Urinary bladder (tissue), 4 donors: Measurements from ENCODE around the gene SRP9. TPM values are rescaled to one million over a fixed set of nuclear protein-coding genes. Genes with fewer than 3 reads are reported as not detected.
A peak's percentile ranks its signal among the peaks of the same experiment; 100 is the strongest.

Experiments
- DNase-seq: peaks from one replicate; pipeline ENCODE4 v3.0.0-alpha.2; 2015; ENCODE audit errors: extremely low spot score
- H3K27ac ChIP-seq: one replicate; pipeline ENCODE4 v1.5.1; 2013; ENCODE audit warnings: low read depth, mild to moderate bottlenecking, moderate library complexity
- H3K36me3 ChIP-seq: one replicate; pipeline ENCODE4 v1.6.1; 2013; ENCODE audit warnings: mild to moderate bottlenecking, moderate library complexity; ENCODE audit not compliant: insufficient read depth
- H3K4me1 ChIP-seq: one replicate; pipeline ENCODE4 v1.6.1; 2013; ENCODE audit warnings: mild to moderate bottlenecking, moderate library complexity; ENCODE audit not compliant: insufficient read depth
- H3K4me3 ChIP-seq: one replicate; pipeline ENCODE4 v1.5.1; 2013; ENCODE audit warnings: low read depth, low read length
- WGBS: extraction: QIAGEN DNeasy Blood & Tissue Kit; methylation state at CpG from one replicate; pipeline ENCODE4 v1.1.7; 2013; 5-methylcytosine and 5-hydroxymethylcytosine counted together
- polyA plus RNA-seq: library from polyadenylated mRNA; stranded (reverse); fragments of 200-250 nt; gene quantifications from one replicate; pipeline ENCODE4 v1.2.3, GENCODE V29; 2013
- total RNA-seq: library from RNA; depleted of rRNA; stranded (reverse); fragments of >200 nt; gene quantifications from one replicate; pipeline ENCODE4 v1.2.3, GENCODE V29; 2014
- donor health status: healthy with polysubstance abuse.
- donor health status: healthy.

Gene SRP9
- total and polyA plus RNA-seq, 2 donors, result 236 to 389 TPM

GRCh38 chr1:225763716-225764548 lies 13.7 kb upstream of the SRP9 start:
- H3K27ac ChIP-seq, result no peak overlapping the region
- no peak for DNase-seq
- no peaks in the 10 kb centered on the region for H3K36me3 ChIP-seq
- no peaks in the 10 kb centered on the region for H3K4me1 ChIP-seq
- WGBS, result 20% methylated on average over 9 of the region's 9 CpGs
- H3K4me3 ChIP-seq, result no peak overlapping the region

DNA sequence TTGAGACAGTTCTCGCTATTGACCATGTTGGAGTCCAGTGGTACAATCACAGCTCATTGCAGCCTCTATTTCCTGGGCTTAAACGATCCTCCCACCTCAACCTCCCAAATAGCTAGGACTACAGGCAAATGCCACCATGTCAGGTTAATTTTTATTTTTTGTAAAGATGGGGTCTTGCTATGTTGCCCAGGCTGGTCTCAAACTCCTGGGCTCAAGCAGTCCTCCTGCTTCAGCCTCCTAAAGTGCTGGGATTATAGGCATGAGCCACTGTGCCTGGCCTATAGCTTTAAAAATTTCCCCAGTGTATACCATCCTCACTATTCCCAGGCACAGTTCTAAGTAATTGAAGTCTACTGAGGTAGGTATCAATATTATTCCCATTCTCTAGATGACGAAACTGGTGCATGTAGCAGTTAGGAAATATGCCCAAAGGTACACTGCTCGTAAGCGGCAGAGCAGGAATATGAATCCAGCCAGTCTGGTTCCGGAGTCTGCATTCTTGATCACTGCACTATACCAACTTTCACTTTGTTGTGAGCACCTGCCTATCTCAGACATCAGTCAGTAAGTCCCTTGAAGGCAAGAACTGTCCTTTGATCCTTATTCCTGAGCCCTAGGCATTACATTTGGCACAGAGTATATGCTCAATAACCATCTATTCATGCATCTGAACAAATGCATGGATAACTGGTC lies 11.5 kb upstream of the SRP9 start:
- H3K27ac ChIP-seq, result peak overlapping the region; percentile 43
- no peak for DNase-seq
- 97% methylated on average over 6 of the region's 6 CpGs for WGBS
- no peaks in the 10 kb centered on the region for H3K36me3 ChIP-seq
- no peak overlapping the region for H3K4me3 ChIP-seq
- H3K4me1 ChIP-seq, result no peaks in the 10 kb centered on the region

DNA sequence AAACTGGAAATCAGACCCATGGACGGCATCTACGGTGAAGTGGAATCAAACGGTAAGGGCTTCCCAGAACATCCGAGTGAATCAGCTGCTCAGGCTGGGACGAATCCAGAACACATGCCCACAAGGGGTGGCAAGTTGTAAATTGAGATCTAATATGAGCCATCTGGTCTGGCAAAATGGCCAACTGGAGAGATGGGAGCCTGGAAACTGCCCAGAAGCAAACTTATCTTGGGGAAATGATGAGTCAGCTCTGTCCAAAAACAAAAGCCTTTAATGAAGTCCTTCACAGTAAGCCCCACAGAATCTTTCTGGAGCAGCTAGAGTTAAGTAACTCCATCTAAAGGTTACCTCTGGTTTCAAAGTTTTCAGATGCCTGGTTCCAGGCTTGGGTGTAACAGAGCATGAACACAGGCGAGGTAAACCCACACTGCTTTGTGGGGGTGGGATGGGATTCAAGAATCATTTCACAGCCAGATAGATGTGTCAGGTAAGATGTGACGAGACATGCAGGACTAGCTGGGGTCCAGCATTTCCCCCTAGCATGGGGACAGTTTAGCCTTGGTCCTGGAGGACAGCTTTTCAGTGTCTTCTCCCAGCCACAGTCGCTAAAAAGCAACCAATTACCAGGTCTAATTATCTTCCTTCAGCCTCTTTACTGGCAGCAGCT lies 10.5 kb upstream of the SRP9 start:
- H3K4me3 ChIP-seq, result no peak overlapping the region
- peaks cover 2% of the 10 kb centered on the region for H3K4me1 ChIP-seq
- H3K36me3 ChIP-seq, result no peaks in the 10 kb centered on the region
- WGBS, result 21% methylated on average over 8 of the region's 8 CpGs
- no peak for DNase-seq
- H3K27ac ChIP-seq, result no peak overlapping the region

DNA sequence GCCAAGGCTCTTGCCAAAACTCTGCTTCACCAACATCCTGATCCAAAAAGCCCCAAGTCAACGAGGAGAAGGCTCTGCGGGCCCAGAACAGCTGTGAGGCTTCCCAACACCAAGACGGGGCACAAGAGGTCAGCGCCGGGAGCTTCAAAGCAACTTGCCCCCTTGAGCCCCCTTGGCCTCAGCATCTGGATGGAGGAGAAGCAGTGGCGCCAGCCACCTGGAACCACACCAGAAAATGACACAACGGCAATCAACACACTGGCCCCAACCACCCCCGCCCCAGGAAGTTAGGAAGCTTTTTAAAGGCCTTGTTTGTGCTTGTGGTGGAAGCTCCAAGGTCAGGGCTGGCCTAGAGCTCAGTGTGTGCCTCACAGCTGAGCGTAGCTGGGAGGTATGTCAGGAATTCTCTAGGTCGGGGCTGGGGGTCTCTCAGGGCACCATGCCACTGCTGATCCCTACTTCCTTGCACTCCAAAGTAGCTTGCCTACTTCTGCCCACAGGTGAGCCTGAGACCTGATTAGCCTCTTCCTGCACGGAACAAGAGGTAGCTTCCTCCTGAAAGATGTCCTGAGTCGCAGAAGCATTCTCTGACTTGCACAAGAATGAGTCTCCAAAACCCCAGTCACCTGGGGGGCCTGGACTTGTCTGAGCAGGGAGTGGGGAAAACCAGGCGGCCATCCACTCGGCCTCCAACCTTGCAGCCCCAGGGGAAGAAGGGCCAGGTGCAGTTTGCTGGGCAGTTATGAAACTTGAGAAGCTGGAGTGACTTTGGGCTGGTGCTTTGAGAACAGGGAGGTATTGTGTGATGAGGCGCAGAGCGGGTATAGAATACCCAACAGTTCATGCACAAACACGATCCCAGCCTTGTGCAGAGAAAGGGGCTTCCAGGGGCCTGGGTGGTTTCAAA lies 9.7 kb upstream of the SRP9 start:
- 43% methylated on average over 17 of the region's 17 CpGs for WGBS
- Histone ChIP-seq H3K4me3 (no peak overlapping the region), H3K36me3 (no peaks in the 10 kb centered on the region), H3K4me1 (peaks cover 2% of the 10 kb centered on the region), H3K27ac (peak overlapping the region; percentile 44)
- no peak for DNase-seq

DNA sequence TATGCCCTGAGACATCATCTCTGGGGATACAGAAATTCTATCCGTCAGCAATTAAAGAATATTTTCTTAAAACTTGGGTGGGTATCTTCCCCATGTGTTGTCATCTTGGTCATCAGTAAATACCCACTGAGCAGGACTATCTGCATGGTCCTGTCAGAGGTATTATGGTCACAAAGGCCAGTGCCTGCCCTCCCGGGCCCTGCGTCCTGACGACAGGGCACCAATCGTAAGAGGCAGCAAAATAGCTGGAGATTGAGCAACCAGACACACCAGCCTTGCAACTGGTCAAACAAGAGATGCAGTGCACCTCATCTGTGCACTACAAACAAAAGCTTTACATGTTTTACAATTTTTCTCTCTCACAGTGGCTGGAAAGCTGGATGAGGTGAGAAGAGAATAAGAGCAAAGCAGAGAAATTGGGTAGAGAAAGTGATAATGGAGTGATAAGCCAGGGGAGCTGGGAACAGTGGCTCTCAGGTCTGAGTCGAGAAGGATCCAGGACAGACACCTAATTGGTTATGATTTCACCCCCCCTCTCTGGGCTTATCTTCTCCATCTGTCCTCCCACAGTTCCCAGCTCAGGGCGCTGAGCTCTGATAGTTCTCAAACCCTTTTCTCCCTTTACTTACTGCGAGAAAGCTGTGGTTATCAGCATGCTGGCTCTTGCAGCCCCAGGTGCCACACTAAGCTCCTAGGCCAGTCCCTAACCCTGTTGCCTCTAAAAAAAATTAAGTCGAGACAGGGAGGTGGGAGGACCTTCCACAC lies 8.8 kb upstream of the SRP9 start:
- Histone ChIP-seq H3K4me1 (peaks cover 2% of the 10 kb centered on the region), H3K4me3 (no peak overlapping the region), H3K27ac (no peak overlapping the region), H3K36me3 (no peaks in the 10 kb centered on the region)
- 76% methylated on average over 9 of the region's 9 CpGs for WGBS
- DNase-seq, result no peak

DNA sequence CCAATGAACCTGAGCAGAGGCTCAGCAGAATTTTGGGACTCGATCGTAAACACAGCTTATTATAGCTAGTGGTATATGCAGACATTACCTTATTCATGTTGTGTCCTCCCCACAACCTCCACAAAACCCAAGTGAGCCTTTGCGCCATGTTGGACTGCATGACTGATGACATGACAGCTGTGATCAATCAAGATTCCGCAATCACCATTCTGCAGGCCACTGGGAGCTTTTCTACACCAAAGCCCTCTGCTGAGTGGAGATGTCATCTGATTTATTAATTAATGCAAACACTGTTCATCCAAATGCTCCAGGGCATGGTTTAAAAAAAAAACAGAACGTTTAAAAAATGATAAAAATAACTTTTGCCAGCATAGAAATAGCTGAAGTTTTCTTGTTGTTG lies 7.9 kb upstream of the SRP9 start:
- H3K27ac ChIP-seq, result no peak overlapping the region
- WGBS, result 87% methylated on average over 5 of the region's 5 CpGs
- H3K4me1 ChIP-seq, result peaks cover 2% of the 10 kb centered on the region
- no peak overlapping the region for H3K4me3 ChIP-seq
- no peaks in the 10 kb centered on the region for H3K36me3 ChIP-seq
- DNase-seq, result no peak

DNA sequence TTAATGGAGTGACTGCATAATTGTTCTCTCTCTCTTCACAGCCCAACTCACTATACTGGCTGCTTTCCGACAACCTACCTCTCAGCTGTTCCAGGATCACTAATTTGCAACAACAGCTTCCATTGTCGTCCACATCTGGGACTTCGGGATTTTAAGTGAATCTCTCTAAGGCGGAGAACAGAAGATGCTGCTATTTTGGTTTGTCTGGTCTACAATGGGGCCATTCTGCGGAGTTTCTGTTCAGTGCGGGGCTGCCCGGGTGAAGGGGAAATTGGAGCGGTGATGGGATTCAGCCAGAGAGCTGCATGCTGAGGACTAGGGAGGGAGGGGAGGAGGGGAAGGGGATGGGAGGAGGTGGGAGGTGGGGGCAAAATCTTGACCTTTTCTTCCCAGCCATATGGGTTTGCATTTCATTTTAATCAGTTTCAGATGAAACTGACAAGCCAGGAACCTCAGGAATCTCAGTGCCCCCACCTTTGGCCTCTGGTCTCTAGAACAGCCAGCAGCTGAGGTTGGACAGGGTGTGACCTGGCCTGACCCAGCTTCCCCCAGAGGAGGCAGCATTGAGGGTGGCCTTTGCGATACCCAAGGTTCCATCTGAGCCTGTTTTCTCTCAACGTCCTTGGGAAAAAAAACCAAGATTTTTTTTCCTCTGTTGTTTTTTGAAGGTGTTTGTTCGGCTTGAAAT lies 6.9 kb upstream of the SRP9 start:
- Histone ChIP-seq H3K36me3 (no peaks in the 10 kb centered on the region), H3K4me3 (no peak overlapping the region), H3K27ac (no peak overlapping the region), H3K4me1 (peaks cover 2% of the 10 kb centered on the region)
- 78% methylated on average over 11 of the region's 11 CpGs for WGBS
- no peak for DNase-seq

- Histone ChIP-seq H3K4me3 (no peak overlapping the region), H3K27ac (no peak overlapping the region), H3K36me3 (no peaks in the 10 kb centered on the region), H3K4me1 (peaks cover 2% of the 10 kb centered on the region)
- DNase-seq, result no peak
- 73% methylated on average over 4 of the region's 4 CpGs for WGBS
These were observed 5.8 kb upstream of the SRP9 start for GRCh38 chr1:225771661-225772322.

DNA sequence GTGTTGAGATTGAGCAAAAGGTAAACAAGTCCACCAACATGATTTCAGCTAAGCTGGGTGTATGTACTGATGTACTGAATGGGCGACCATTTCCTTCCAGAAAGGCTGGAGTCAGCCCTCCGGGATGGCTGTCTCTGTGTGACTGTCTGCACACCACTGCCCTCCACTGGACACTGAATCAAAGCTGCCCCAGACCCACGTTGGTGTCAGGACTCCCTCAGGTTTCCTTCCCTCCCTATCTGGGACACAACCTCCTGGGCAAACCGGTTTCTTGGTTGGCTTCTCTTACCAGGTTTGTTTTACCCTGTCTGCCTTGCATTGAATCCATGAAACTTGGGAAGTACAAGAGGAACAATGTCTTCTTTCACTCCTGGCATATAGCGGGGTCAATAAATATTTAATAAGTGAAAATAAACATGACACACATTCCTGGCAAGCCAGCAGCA lies 5.3 kb upstream of the SRP9 start:
- H3K27ac ChIP-seq, result no peak overlapping the region
- DNase-seq, result peak; percentile 82
- WGBS, result 10% methylated on average over 5 of the region's 5 CpGs
- no peaks in the 10 kb centered on the region for H3K36me3 ChIP-seq
- H3K4me1 ChIP-seq, result peaks cover 2% of the 10 kb centered on the region
- H3K4me3 ChIP-seq, result no peak overlapping the region

GRCh38 chr1:225772848-225773247 lies 4.8 kb upstream of the SRP9 start:
- H3K4me1 ChIP-seq, result peaks cover 2% of the 10 kb centered on the region
- 39% methylated on average over 4 of the region's 4 CpGs for WGBS
- DNase-seq, result no peak

GRCh38 chr1:225774281-225775147 lies 3.1 kb upstream of the SRP9 start:
- no peak overlapping the region for H3K4me3 ChIP-seq
- H3K4me1 ChIP-seq, result peaks cover 2% of the 10 kb centered on the region
- no peak for DNase-seq
- H3K27ac ChIP-seq, result no peak overlapping the region
- H3K36me3 ChIP-seq, result no peaks in the 10 kb centered on the region
- 33% methylated on average over 3 of the region's 3 CpGs for WGBS

More at GRCh38 chr1:225772848-225773247, 4.8 kb upstream of the SRP9 start:
- Histone ChIP-seq H3K4me3 (no peak overlapping the region), H3K27ac (no peak overlapping the region), H3K36me3 (no peaks in the 10 kb centered on the region)
